Measurements from ENCODE around the gene NOTCH3. TPM values are rescaled to one million over a fixed set of nuclear protein-coding genes. Genes with fewer than 3 reads are reported as not detected.
A peak's percentile ranks its signal among the peaks of the same experiment; 100 is the strongest.

Gene NOTCH3
- total RNA-seq, 1 experiment from 2014 or later, result 3.7 TPM

DNA sequence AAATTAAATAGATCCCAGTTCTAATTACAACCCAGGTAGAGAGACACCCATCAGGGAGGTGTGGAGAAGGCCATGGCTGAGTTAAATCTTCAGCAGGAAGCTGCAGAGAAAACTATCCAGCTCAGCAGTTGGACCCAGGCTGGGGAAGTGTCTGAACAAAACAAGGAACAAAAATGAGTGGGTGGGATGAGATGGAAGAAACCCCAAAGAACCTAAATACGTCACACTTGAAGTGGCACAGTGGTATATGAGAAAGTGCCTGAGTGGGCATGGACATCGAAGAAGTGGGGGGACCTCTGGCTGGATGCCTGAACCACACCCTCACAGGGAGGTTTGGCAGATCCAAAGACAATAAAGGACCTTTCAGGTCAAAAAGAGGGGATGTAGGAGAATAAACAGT, 35.0 kb upstream of the NOTCH3 start:
- CTCF ChIA-PET, result interaction anchor here (0.5 to 0.7 kb wide), 2 partner anchors 144 to 750 kb away, joined by 3 read pairs; partner anchors contain the start of gene AKAP8
- Mint-ChIP-seq H3K36me3 (ENCODE audit: insufficient read depth, unreplicated experiment) (peaks cover 71% of the 10 kb centered on the region), H3K27ac (ENCODE audit: low read depth, unreplicated experiment) (no peak overlapping the region), H3K9me3 (ENCODE audit: unreplicated experiment) (no peaks in the 10 kb centered on the region), H3K27me3 (ENCODE audit: insufficient read depth, unreplicated experiment) (no peaks in the 10 kb centered on the region), H3K4me1 (ENCODE audit: insufficient read depth, unreplicated experiment) (peaks cover 5% of the 10 kb centered on the region), H3K4me3 (ENCODE audit: unreplicated experiment) (no peak overlapping the region)
- intact Hi-C loops (cut with micrococcal nuclease), result no loop called here
- TF ChIP-seq, protein P1, sequence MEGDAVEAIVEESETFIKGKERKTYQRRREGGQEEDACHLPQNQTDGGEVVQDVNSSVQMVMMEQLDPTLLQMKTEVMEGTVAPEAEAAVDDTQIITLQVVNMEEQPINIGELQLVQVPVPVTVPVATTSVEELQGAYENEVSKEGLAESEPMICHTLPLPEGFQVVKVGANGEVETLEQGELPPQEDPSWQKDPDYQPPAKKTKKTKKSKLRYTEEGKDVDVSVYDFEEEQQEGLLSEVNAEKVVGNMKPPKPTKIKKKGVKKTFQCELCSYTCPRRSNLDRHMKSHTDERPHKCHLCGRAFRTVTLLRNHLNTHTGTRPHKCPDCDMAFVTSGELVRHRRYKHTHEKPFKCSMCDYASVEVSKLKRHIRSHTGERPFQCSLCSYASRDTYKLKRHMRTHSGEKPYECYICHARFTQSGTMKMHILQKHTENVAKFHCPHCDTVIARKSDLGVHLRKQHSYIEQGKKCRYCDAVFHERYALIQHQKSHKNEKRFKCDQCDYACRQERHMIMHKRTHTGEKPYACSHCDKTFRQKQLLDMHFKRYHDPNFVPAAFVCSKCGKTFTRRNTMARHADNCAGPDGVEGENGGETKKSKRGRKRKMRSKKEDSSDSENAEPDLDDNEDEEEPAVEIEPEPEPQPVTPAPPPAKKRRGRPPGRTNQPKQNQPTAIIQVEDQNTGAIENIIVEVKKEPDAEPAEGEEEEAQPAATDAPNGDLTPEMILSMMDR (IDR thresholded peaks at IDR 0.05; ENCODE audit: unreplicated experiment), result no peak
- POLR2A ChIA-PET, result no interaction called here
- no peak for DNase-seq (ENCODE audit: unreplicated experiment)
- BruUV-seq (replicated peaks), result no TSS peak

GRCh38 chr19:15234431-15235130, 33.8 kb upstream of the NOTCH3 start:
- H3K27me3 Mint-ChIP-seq (ENCODE audit: insufficient read depth, unreplicated experiment), result no peaks in the 10 kb centered on the region
- peak overlapping the region; percentile 54 for H3K27ac Mint-ChIP-seq (ENCODE audit: low read depth, unreplicated experiment)
- peaks cover 5% of the 10 kb centered on the region for H3K4me1 Mint-ChIP-seq (ENCODE audit: insufficient read depth, unreplicated experiment)
- TF ChIP-seq, protein P1 (IDR thresholded peaks at IDR 0.05; ENCODE audit: unreplicated experiment), result no peak
- ChIA-PET POLR2A (interaction anchor here (1.0 kb wide), 1 partner anchor 17 kb away, joined by 5 read pairs; no protein-coding TSS in a partner anchor), CTCF (no interaction called here)
- H3K9me3 Mint-ChIP-seq (ENCODE audit: unreplicated experiment), result no peaks in the 10 kb centered on the region
- H3K4me3 Mint-ChIP-seq (ENCODE audit: unreplicated experiment), result no peak overlapping the region
- no TSS peak for BruUV-seq (replicated peaks)
- H3K36me3 Mint-ChIP-seq (ENCODE audit: insufficient read depth, unreplicated experiment), result peaks cover 59% of the 10 kb centered on the region
- no peak for DNase-seq (ENCODE audit: unreplicated experiment)
- intact Hi-C loops (cut with micrococcal nuclease), result no loop called here

DNA sequence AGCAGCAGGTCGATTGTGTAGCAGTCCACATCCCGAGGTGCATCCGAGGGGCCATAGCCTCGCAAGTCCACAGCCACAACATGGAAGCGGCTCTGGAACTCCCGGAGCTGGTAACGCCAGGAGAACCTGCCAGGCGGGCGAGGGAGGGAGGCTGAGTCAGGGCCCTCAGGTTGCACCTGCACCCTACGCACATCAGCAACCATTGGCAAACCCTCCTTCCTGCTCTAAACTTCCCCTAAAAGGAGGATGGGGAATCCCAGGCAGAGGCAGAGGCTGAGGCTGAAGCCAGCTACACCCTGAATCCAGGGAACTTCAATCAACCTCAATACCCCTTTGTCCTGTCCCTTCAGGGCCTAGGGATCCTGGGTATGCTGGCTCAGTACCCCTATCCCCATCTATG, 30.5 kb upstream of the NOTCH3 start:
- POLR2A ChIA-PET, result no interaction called here
- Mint-ChIP-seq H3K27me3 (ENCODE audit: insufficient read depth, unreplicated experiment) (no peaks in the 10 kb centered on the region), H3K27ac (ENCODE audit: low read depth, unreplicated experiment) (no peak overlapping the region), H3K9me3 (ENCODE audit: unreplicated experiment) (no peaks in the 10 kb centered on the region), H3K4me3 (ENCODE audit: unreplicated experiment) (no peak overlapping the region), H3K36me3 (ENCODE audit: insufficient read depth, unreplicated experiment) (peaks cover 30% of the 10 kb centered on the region), H3K4me1 (ENCODE audit: insufficient read depth, unreplicated experiment) (peaks cover 5% of the 10 kb centered on the region)
- no peak for DNase-seq (ENCODE audit: unreplicated experiment)
- CTCF ChIA-PET, result no interaction called here
- intact Hi-C loops (cut with micrococcal nuclease), result no loop called here
- BruUV-seq (replicated peaks), result no TSS peak
- TF ChIP-seq, protein P1 (IDR thresholded peaks at IDR 0.05; ENCODE audit: unreplicated experiment), result no peak

- intact Hi-C loops (cut with micrococcal nuclease), result no loop called here
- peaks cover 9% of the 10 kb centered on the region for H3K36me3 Mint-ChIP-seq (ENCODE audit: insufficient read depth, unreplicated experiment)
- no TSS peak for BruUV-seq (replicated peaks)
- no peak overlapping the region for H3K4me3 Mint-ChIP-seq (ENCODE audit: unreplicated experiment)
- no peaks in the 10 kb centered on the region for H3K9me3 Mint-ChIP-seq (ENCODE audit: unreplicated experiment)
- TF ChIP-seq, protein P1 (IDR thresholded peaks at IDR 0.05; ENCODE audit: unreplicated experiment), result no peak
- no peaks in the 10 kb centered on the region for H3K27me3 Mint-ChIP-seq (ENCODE audit: insufficient read depth, unreplicated experiment)
- H3K4me1 Mint-ChIP-seq (ENCODE audit: insufficient read depth, unreplicated experiment), result peaks cover 7% of the 10 kb centered on the region
- POLR2A ChIA-PET, result no interaction called here
- DNase-seq (ENCODE audit: unreplicated experiment), result no peak
- no peak overlapping the region for H3K27ac Mint-ChIP-seq (ENCODE audit: low read depth, unreplicated experiment)
- CTCF ChIA-PET, result no interaction called here
Measured at GRCh38 chr19:15227261-15227660, 26.5 kb upstream of the NOTCH3 start.
